H1 (cell line): ENCODE measurements around the gene KIAA0513. TPM values are rescaled to one million over a fixed set of nuclear protein-coding genes. Genes with fewer than 3 reads are reported as not detected.
A peak's percentile ranks its signal among the peaks of the same experiment; 100 is the strongest.

Source experiments
- CTCF ChIA-PET: fragments of 300-600 bp; sonication (Branson Sonifier 250); formaldehyde crosslinking; loops from one replicate; lab custom pipeline; 2021; ENCODE audit not compliant: partially characterized antibody; lab: Charles Lee
- POLR2A ChIA-PET: fragments of 300-600 bp; sonication (Branson Sonifier 250); formaldehyde crosslinking; loops from one replicate; lab custom pipeline; 2021; ENCODE audit warnings: inconsistent platforms; ENCODE audit not compliant: partially characterized antibody; lab: Charles Lee
- DNase-seq, 2 experiments: peaks; one replicate each; pipeline versions ENCODE4 v3.0.0 to v3.0.0-alpha.2; 2010 to 2022; ENCODE audit warnings: low spot score in 2 of 2, low read depth in 1 of 2, mixed read lengths in 1 of 2
- FAIRE-seq: peaks from 2 replicates; lab custom pipeline; 2011; peaks lifted over from hg19 to GRCh38; lab: Jason Lieb, UNC
- H2AFZ ChIP-seq: 2 replicates; pipeline ENCODE4 v1.8.1; 2012; ENCODE audit warnings: low read length, inconsistent platforms
- H2AK5ac ChIP-seq: 2 replicates; pipeline ENCODE4 v1.6.1; 2013; ENCODE audit warnings: low read depth, low read length
- H2BK120ac ChIP-seq: replicated peaks from 2 replicates; pipeline ENCODE3; 2013; ENCODE audit warnings: low read depth, low read length, inconsistent platforms
- H2BK12ac ChIP-seq: 2 replicates; pipeline ENCODE4 v1.6.1; 2013; ENCODE audit warnings: low read depth, low read length
- H2BK15ac ChIP-seq: 2 replicates; pipeline ENCODE4 v1.6.1; 2013; ENCODE audit warnings: low read length
- H2BK20ac ChIP-seq: 2 replicates; pipeline ENCODE4 v1.6.1; 2013; ENCODE audit warnings: low read length
- H2BK5ac ChIP-seq: 2 replicates; pipeline ENCODE4 v1.6.1; 2013; ENCODE audit warnings: low read depth, low read length
- H3K14ac ChIP-seq: 2 replicates; pipeline ENCODE4 v1.6.1; 2013; ENCODE audit warnings: inconsistent platforms; ENCODE audit not compliant: insufficient read length
- H3K18ac ChIP-seq: 2 replicates; pipeline ENCODE4 v1.6.1; 2013; ENCODE audit warnings: low read length; ENCODE audit errors: extremely low read depth
- H3K23ac ChIP-seq: 2 replicates; pipeline ENCODE4 v1.6.1; 2013; ENCODE audit warnings: inconsistent platforms; ENCODE audit not compliant: insufficient read length
- H3K23me2 ChIP-seq: 2 replicates; pipeline ENCODE4 v1.6.1; 2013; ENCODE audit warnings: low read depth, low read length
- H3K27ac ChIP-seq: 2 replicates; pipeline ENCODE4 v1.6.1; 2011; ENCODE audit warnings: low read depth, low read length, inconsistent platforms
- H3K27me3 ChIP-seq, 4 experiments: replicated peaks in 1 of 4; 1 replicate in 1 of 4; 2 replicates in 3 of 4; pipeline versions ENCODE4 v1.6.1 to v1.8.1; 2011 to 2013; ENCODE audit warnings: low read length in 3 of 4, mild to moderate bottlenecking in 3 of 4, inconsistent platforms in 2 of 4, mixed read lengths in 2 of 4, moderate library complexity in 1 of 4; ENCODE audit not compliant: control insufficient read depth in 3 of 4, insufficient read depth in 3 of 4; ENCODE audit errors: extremely low read depth in 1 of 4
- H3K36me3 ChIP-seq, 4 experiments: 2 replicates each; pipeline versions ENCODE4 v1.6.1 to v1.8.1; 2011 to 2013; ENCODE audit warnings: mild to moderate bottlenecking in 4 of 4, low read length in 3 of 4, moderate library complexity in 2 of 4, control low read depth in 1 of 4, inconsistent platforms in 1 of 4; ENCODE audit not compliant: insufficient read depth in 4 of 4, control insufficient read depth in 2 of 4
- H3K4ac ChIP-seq: replicated peaks from 2 replicates; pipeline ENCODE3; 2013; ENCODE audit warnings: low read length, low read depth, mixed read lengths, inconsistent platforms; ENCODE audit not compliant: insufficient read length
- H3K4me1 ChIP-seq, 4 experiments: replicated peaks in 1 of 4; 1 replicate in 1 of 4; 2 replicates in 3 of 4; pipeline versions ENCODE4 v1.6.1 to v1.8.1; 2011 to 2013; ENCODE audit warnings: low read length in 3 of 4, inconsistent platforms in 2 of 4, mixed read lengths in 1 of 4; ENCODE audit not compliant: insufficient read depth in 4 of 4, control insufficient read depth in 3 of 4
- H3K4me2 ChIP-seq, 2 experiments: 2 replicates each; pipeline versions ENCODE4 v1.6.1 to v1.8.1; 2011 to 2013; ENCODE audit warnings: low read depth in 2 of 2, low read length in 2 of 2, control low read depth in 1 of 2, inconsistent platforms in 1 of 2, mild to moderate bottlenecking in 1 of 2; ENCODE audit not compliant: insufficient read depth in 1 of 2
- H3K4me3 ChIP-seq, 4 experiments: fragments of 200-600, 300-600 bp in 1 of 4; sonication (generic), shearing (Covaris generic), sonication (Bioruptor Twin) in 1 of 4; 2 replicates each; pipeline versions ENCODE4 v1.5.1 to v1.8.1; 2011 to 2016; ENCODE audit warnings: low read length in 4 of 4, low read depth in 3 of 4, control low read depth in 2 of 4, inconsistent platforms in 2 of 4, mild to moderate bottlenecking in 2 of 4, mixed read lengths in 1 of 4, moderate library complexity in 1 of 4; ENCODE audit not compliant: insufficient read depth in 2 of 4; ENCODE audit errors: extremely low read depth in 1 of 4
- H3K56ac ChIP-seq: replicated peaks from 2 replicates; pipeline ENCODE3; 2013; ENCODE audit warnings: low read depth, mild to moderate bottlenecking, mixed read lengths, low read length, inconsistent platforms; ENCODE audit not compliant: insufficient read length
- H3K79me1 ChIP-seq: 2 replicates; pipeline ENCODE4 v1.6.1; 2013; ENCODE audit warnings: low read depth, low read length, control low read depth
- H3K79me2 ChIP-seq, 2 experiments: 2 replicates each; pipeline versions ENCODE4 v1.6.1 to v1.8.1; 2012 to 2013; ENCODE audit warnings: low read length in 2 of 2, mild to moderate bottlenecking in 2 of 2, inconsistent platforms in 1 of 2; ENCODE audit not compliant: insufficient read depth in 2 of 2, control insufficient read depth in 1 of 2
- H3K9ac ChIP-seq, 4 experiments: replicated peaks in 1 of 4; 1 replicate in 1 of 4; 2 replicates in 3 of 4; pipeline versions ENCODE4 v1.6.1 to v1.8.1; 2011 to 2013; ENCODE audit warnings: low read depth in 3 of 4, low read length in 3 of 4, control low read depth in 2 of 4, mild to moderate bottlenecking in 2 of 4, moderate library complexity in 2 of 4, inconsistent platforms in 1 of 4; ENCODE audit errors: extremely low read depth in 1 of 4
- H3K9me3 ChIP-seq, 2 experiments: 2 replicates each; pipeline versions ENCODE4 v1.6.1 to v1.8.1; 2012 to 2013; ENCODE audit warnings: mild to moderate bottlenecking in 2 of 2, moderate library complexity in 2 of 2, control low read depth in 1 of 2, inconsistent platforms in 1 of 2, low read depth in 1 of 2, low read length in 1 of 2, mixed read lengths in 1 of 2; ENCODE audit not compliant: insufficient read depth in 2 of 2
- H4K20me1 ChIP-seq, 2 experiments: replicated peaks in 1 of 2; 2 replicates each; pipeline versions ENCODE3 to v1.8.1; 2011 to 2013; ENCODE audit warnings: inconsistent platforms in 2 of 2, low read length in 2 of 2, mild to moderate bottlenecking in 1 of 2; ENCODE audit not compliant: insufficient read depth in 2 of 2, control insufficient read depth in 1 of 2
- H4K5ac ChIP-seq: 2 replicates; pipeline ENCODE4 v1.6.1; 2013; ENCODE audit warnings: low read length, low read depth, mixed read lengths, inconsistent platforms; ENCODE audit not compliant: insufficient read length
- H4K8ac ChIP-seq: 2 replicates; pipeline ENCODE4 v1.8.0; 2013; ENCODE audit warnings: mild to moderate bottlenecking, moderate library complexity, low read length, inconsistent platforms; ENCODE audit not compliant: insufficient read depth; ENCODE audit errors: extremely low read depth
- H4K91ac ChIP-seq: replicated peaks from 2 replicates; pipeline ENCODE3; 2013; ENCODE audit warnings: low read length, mixed read lengths, inconsistent platforms; ENCODE audit not compliant: insufficient read length
- WGBS, 2 experiments: shearing (Covaris generic) in 1 of 2; methylation state at CpG; one replicate each; pipeline versions ENCODE4 v1.1.6 to v1.1.7; 2013 to 2015; ENCODE audit warnings: low lambda C conversion rate in 2 of 2, mixed read lengths in 2 of 2, inconsistent platforms in 1 of 2, low coverage in 1 of 2, missing lambda C conversion rate in 1 of 2; ENCODE audit not compliant: insufficient replicate concordance in 2 of 2, insufficient coverage in 1 of 2, insufficient read length in 1 of 2; ENCODE audit errors: extremely low coverage in 1 of 2, missing lambda C conversion rate in 1 of 2; 5-methylcytosine and 5-hydroxymethylcytosine counted together
- polyA plus RNA-seq, 7 experiments: library from polyadenylated mRNA; depleted of rRNA in 3 of 7; stranded (reverse) in 5 of 7; unstranded in 2 of 7; fragments of >200 nt in 5 of 7; fragments of 200-250 nt in 2 of 7; gene quantifications; 1 replicate in 5 of 7; 2 replicates in 1 of 7; 4 replicates in 1 of 7; pipeline versions ENCODE4 v1.2.1 to v1.2.3, GENCODE V29; 2011 to 2013; ENCODE audit warnings: missing spikeins in 2 of 7, mixed read lengths in 2 of 7
- total RNA-seq: library from RNA; stranded (reverse); fragmentation: NEBNext Ultra II Directional; extraction: Animal tissue kit (Norgen Biotek cat#: 25700); gene quantifications from 2 replicates; pipeline ENCODE4 v1.2.1, GENCODE V29; 2021

The KIAA0513 gene
- total and polyA plus RNA-seq, 2 of the 8 experiments (the other 6 are each of a cell fraction or from before 2014, with no cell fraction given), result 2.1 to 6.1 TPM

DNA sequence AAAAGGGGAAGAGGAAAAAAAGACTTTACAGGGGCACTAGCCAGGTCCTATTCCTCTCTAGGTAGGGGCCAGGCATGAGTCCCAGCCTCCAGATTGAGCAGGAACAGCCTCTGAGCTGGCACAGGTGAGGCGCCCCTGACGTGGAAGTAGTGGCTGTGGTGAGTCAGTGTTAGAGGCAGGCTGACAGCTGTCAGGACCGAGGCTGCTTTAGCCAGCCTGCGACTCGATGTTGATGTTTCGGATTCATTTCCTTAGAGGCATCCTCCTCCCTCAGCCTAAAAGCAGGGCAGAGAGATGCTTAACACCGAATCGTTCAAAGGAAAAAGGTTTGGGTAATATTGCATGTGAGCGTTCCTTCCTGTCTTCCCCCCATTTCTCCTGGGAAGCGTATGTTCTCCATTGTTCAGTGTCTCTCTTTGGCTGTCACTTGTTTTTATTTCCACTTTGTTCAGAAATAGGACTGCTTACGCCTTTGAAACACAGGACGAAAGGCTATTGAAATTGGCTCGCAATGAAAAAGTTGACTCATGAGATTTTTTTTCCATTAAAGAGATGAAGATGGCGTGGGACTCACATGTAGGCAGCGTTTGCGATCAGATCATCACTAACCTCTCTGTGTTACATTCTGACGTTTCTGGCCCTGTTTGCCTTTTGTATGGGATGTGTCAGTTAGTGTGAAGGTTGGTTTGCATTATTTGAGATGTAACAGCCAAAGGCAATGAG lies 1.3 kb downstream of the KIAA0513 start:
- no peak overlapping the region for H2AFZ ChIP-seq
- H3K27ac ChIP-seq, result no peak overlapping the region

More for the DNA sequence above, 1.3 kb downstream of the KIAA0513 start:
- peak overlapping the region; percentile 83 to 85 for H3K4me2 ChIP-seq
- H4K20me1 ChIP-seq, result no peaks in the 10 kb centered on the region
- ChIA-PET CTCF (interaction anchor here (0.5 to 4.6 kb wide), 7 partner anchors 8 to 112 kb away, joined by 3 to 26 read pairs (median 3); no protein-coding TSS in a partner anchor), POLR2A (interaction anchor here (2.6 kb wide), 1 partner anchor 17 kb away, joined by 12 read pairs; the partner anchor contains the start of gene ZDHHC7)
- no peak overlapping the region for H3K23ac ChIP-seq
- 79% methylated on average over 17 of the region's 17 CpGs; no CpG with 5 or more reads in 1 of the 2 experiments for WGBS, 2 experiments
- no peaks in the 10 kb centered on the region for H3K36me3 ChIP-seq
- H3K79me2 ChIP-seq, result no peaks in the 10 kb centered on the region
- no peaks in the 10 kb centered on the region for H3K9me3 ChIP-seq
- H3K23me2 ChIP-seq, result peaks cover 5% of the 10 kb centered on the region
- peaks cover 0 to 14% (median 7%) of the 10 kb centered on the region in 4 experiments; a peak in 4 of 7 replicates for H3K27me3 ChIP-seq
- no peak overlapping the region for H3K4ac ChIP-seq
- FAIRE-seq, result no peak
- no peak for DNase-seq
- no peak overlapping the region for H4K5ac ChIP-seq
- no peak overlapping the region for H2AK5ac ChIP-seq
- no peak overlapping the region for H4K91ac ChIP-seq
- H4K8ac ChIP-seq, result no peak overlapping the region
- no peak overlapping the region for H3K14ac ChIP-seq
- H3K79me1 ChIP-seq, result no peaks in the 10 kb centered on the region; the same call in 1 of the 2 replicates
- no peak overlapping the region for H2BK120ac ChIP-seq
- no peak overlapping the region for H2BK15ac ChIP-seq
- H2BK5ac ChIP-seq, result no peak overlapping the region
- H3K4me1 ChIP-seq, result peaks cover 3 to 7% (median 4%) of the 10 kb centered on the region in 4 experiments; a peak in 5 of 7 replicates
- no peak overlapping the region for H3K56ac ChIP-seq
- peak overlapping the region; percentile 70 to 92 (median 79); a peak in 6 of 8 replicates for H3K4me3 ChIP-seq
- no peak overlapping the region for H3K9ac ChIP-seq
- H2BK12ac ChIP-seq, result no peak overlapping the region
- no peak overlapping the region for H2BK20ac ChIP-seq
- H3K18ac ChIP-seq, result no peak overlapping the region
